GM23248 (cell line): ENCODE data around the gene NPAS3. TPM values are rescaled to one million over a fixed set of nuclear protein-coding genes. Genes with fewer than 3 reads are reported as not detected.

ENCODE experiments used
- DNase-seq: peaks from one replicate; pipeline ENCODE4 v3.0.0-alpha.2; 2015
- H2AFZ ChIP-seq: fragments of 200-600 bp; sonication (generic); 2 replicates; pipeline ENCODE4 v1.6.1; 2016; ENCODE audit warnings: antibody characterized with exemption
- H3F3A ChIP-seq: fragments of 200-600 bp; sonication (generic); 2 replicates; pipeline ENCODE4 v1.6.1; 2016; ENCODE audit warnings: mild to moderate bottlenecking, antibody characterized with exemption, mixed run types; ENCODE audit not compliant: insufficient read depth
- H3K27ac ChIP-seq: fragments of 200-600 bp; sonication (generic); 2 replicates; pipeline ENCODE4 v1.5.1; 2016; ENCODE audit warnings: mild to moderate bottlenecking
- H3K27me3 ChIP-seq: fragments of 200-600 bp; sonication (generic); replicated peaks from 2 replicates; pipeline ENCODE4 v1.6.1; 2016; ENCODE audit warnings: mild to moderate bottlenecking; ENCODE audit not compliant: insufficient read depth
- H3K36me3 ChIP-seq: fragments of 200-600 bp; sonication (generic); 2 replicates; pipeline ENCODE4 v1.6.1; 2016; ENCODE audit warnings: low read depth, mild to moderate bottlenecking
- H3K4me1 ChIP-seq: fragments of 200-600 bp; sonication (generic); 2 replicates; pipeline ENCODE4 v1.6.1; 2016; ENCODE audit warnings: mild to moderate bottlenecking; ENCODE audit not compliant: insufficient read depth
- H3K4me2 ChIP-seq: fragments of 200-600 bp; sonication (generic); one replicate; pipeline ENCODE4 v1.6.1; 2016; ENCODE audit warnings: mild to moderate bottlenecking; ENCODE audit not compliant: unreplicated experiment
- H3K4me3 ChIP-seq: fragments of 200-600 bp; sonication (generic); 2 replicates; pipeline ENCODE4 v1.5.1; 2016; ENCODE audit warnings: mild to moderate bottlenecking
- H3K79me2 ChIP-seq: fragments of 200-600 bp; sonication (generic); 2 replicates; pipeline ENCODE4 v1.6.1; 2016; ENCODE audit warnings: mild to moderate bottlenecking; ENCODE audit not compliant: insufficient read depth
- H3K9ac ChIP-seq: fragments of 200-600 bp; sonication (generic); 2 replicates; pipeline ENCODE4 v1.6.1; 2016; ENCODE audit warnings: mild to moderate bottlenecking
- H3K9me2 ChIP-seq: fragments of 200-600 bp; sonication (generic); 2 replicates; pipeline ENCODE4 v1.6.1; 2016; ENCODE audit warnings: mixed run types, mild to moderate bottlenecking, moderate library complexity; ENCODE audit not compliant: insufficient read depth
- H3K9me3 ChIP-seq: fragments of 200-600 bp; sonication (generic); one replicate; pipeline ENCODE4 v1.6.1; 2017; ENCODE audit warnings: low read depth
- H4K20me1 ChIP-seq: fragments of 200-600 bp; sonication (generic); 2 replicates; pipeline ENCODE4 v1.6.0; 2016; ENCODE audit not compliant: insufficient read depth
- EZH2 ChIP-seq: fragments of 200-600 bp; sonication (generic); IDR thresholded peaks from 2 replicates; pipeline ENCODE4 v1.6.1; 2018; ENCODE audit warnings: antibody characterized with exemption, mild to moderate bottlenecking; ENCODE audit not compliant: insufficient read depth, poor library complexity, severe bottlenecking
- EZH2phosphoT487 ChIP-seq: fragments of 200-600 bp; sonication (generic); IDR thresholded peaks from 2 replicates; pipeline ENCODE4 v1.6.1; 2018; ENCODE audit warnings: antibody characterized with exemption, moderate library complexity, mild to moderate bottlenecking, low read depth; ENCODE audit not compliant: insufficient read depth
- WGBS, 2 experiments: methylation state at CpG; one replicate each; pipeline ENCODE4 v1.1.6; 2015 to 2017; ENCODE audit warnings: low lambda C conversion rate in 2 of 2, low coverage in 1 of 2; ENCODE audit errors: missing lambda C conversion rate in 2 of 2; 5-methylcytosine and 5-hydroxymethylcytosine counted together
- in situ Hi-C: fragments of 300-500 bp; cut with MboI; formaldehyde crosslinking; loops from 2 replicates; pipeline ENCODE4 v1.15.0; 2020
- polyA plus RNA-seq: library from polyadenylated mRNA; unstranded; fragments of >200 nt; fragmentation: Nextera tagmentation; extraction: Ambion mirVana; gene quantifications from 2 replicates; pipeline ENCODE4 v1.2.1, GENCODE V29; 2016
- total RNA-seq: library from RNA; depleted of rRNA; stranded (reverse); fragments of >200 nt; shearing (Covaris generic); gene quantifications from 2 replicates; pipeline ENCODE4 v1.2.3, GENCODE V29; 2014

The NPAS3 gene
- total and polyA plus RNA-seq, 2 experiments from 2014 or later = 0.65 TPM; not detected in 1

- no peaks in the 10 kb centered on the region for H3K27me3 ChIP-seq
- no peak overlapping the region for H3K27ac ChIP-seq
Observed at GRCh38 chr14:33505266-33505962, 566.7 kb downstream of the NPAS3 start.

GRCh38 chr14:33505963-33506329 lies 567.3 kb downstream of the NPAS3 start:
- in situ Hi-C loops = no loop called here
- H3F3A ChIP-seq = peaks cover under 1% of the 10 kb centered on the region; the same call in 1 of the 2 replicates
- no peak overlapping the region for H3K4me2 ChIP-seq
- H3K4me3 ChIP-seq = no peak overlapping the region
- H3K4me1 ChIP-seq = peaks cover 10% of the 10 kb centered on the region; the same call in 1 of the 2 replicates
- no peaks in the 10 kb centered on the region for H3K79me2 ChIP-seq
- WGBS, 2 experiments = 95 to 96% methylated on average over 6 of the region's 6 CpGs
- no peaks in the 10 kb centered on the region for H3K36me3 ChIP-seq
- H3K9me2 ChIP-seq = no peaks in the 10 kb centered on the region; the same call in 1 of the 2 replicates
- H3K27me3 ChIP-seq = no peaks in the 10 kb centered on the region
- no peak overlapping the region for H3K9ac ChIP-seq
- no peaks in the 10 kb centered on the region for H4K20me1 ChIP-seq
- H2AFZ ChIP-seq = no peak overlapping the region
- H3K27ac ChIP-seq = no peak overlapping the region
- no peak for TF ChIP-seq EZH2
- no peak for TF ChIP-seq EZH2phosphoT487
- H3K9me3 ChIP-seq = no peaks in the 10 kb centered on the region
- no peak for DNase-seq

More at GRCh38 chr14:33505266-33505962, 566.7 kb downstream of the NPAS3 start:
- in situ Hi-C loops = no loop called here
- no peak overlapping the region for H2AFZ ChIP-seq
- H3K9me2 ChIP-seq = no peaks in the 10 kb centered on the region; the same call in 1 of the 2 replicates
- WGBS, 2 experiments = 81 to 89% methylated on average over 4 of the region's 4 CpGs
- no peaks in the 10 kb centered on the region for H3K36me3 ChIP-seq
- H3K4me1 ChIP-seq = peaks cover 6% of the 10 kb centered on the region; the same call in 1 of the 2 replicates
- no peak overlapping the region for H3K4me3 ChIP-seq
- H4K20me1 ChIP-seq = no peaks in the 10 kb centered on the region
- TF ChIP-seq EZH2 = no peak
- no peak for TF ChIP-seq EZH2phosphoT487
- H3K79me2 ChIP-seq = no peaks in the 10 kb centered on the region
- DNase-seq = no peak
- no peaks in the 10 kb centered on the region for H3F3A ChIP-seq
- H3K9me3 ChIP-seq = no peaks in the 10 kb centered on the region
- no peak overlapping the region for H3K9ac ChIP-seq
- no peak overlapping the region for H3K4me2 ChIP-seq

- H3K79me2 ChIP-seq = no peaks in the 10 kb centered on the region
- TF ChIP-seq EZH2phosphoT487 (no peak), EZH2 (no peak)
- peaks cover 28% of the 10 kb centered on the region for H3K4me1 ChIP-seq
- no peak overlapping the region for H3K9ac ChIP-seq
- no peaks in the 10 kb centered on the region; the same call in 1 of the 2 replicates for H3K9me2 ChIP-seq
- DNase-seq = no peak
- H3K4me3 ChIP-seq = no peak overlapping the region
- H3F3A ChIP-seq = peaks cover 22% of the 10 kb centered on the region
- 91 to 94% methylated on average over 9 of the region's 9 CpGs for WGBS, 2 experiments
- no peaks in the 10 kb centered on the region for H4K20me1 ChIP-seq
- in situ Hi-C loops = no loop called here
- H3K27me3 ChIP-seq = no peaks in the 10 kb centered on the region
- H2AFZ ChIP-seq = no peak overlapping the region
- H3K9me3 ChIP-seq = no peaks in the 10 kb centered on the region
- no peak overlapping the region for H3K27ac ChIP-seq
- H3K4me2 ChIP-seq = no peak overlapping the region
- H3K36me3 ChIP-seq = no peaks in the 10 kb centered on the region
Observed at GRCh38 chr14:33508126-33509062, 569.7 kb downstream of the NPAS3 start.

- in situ Hi-C loops = no loop called here
- no peaks in the 10 kb centered on the region; the same call in 1 of the 2 replicates for H3K9me2 ChIP-seq
- H3K4me3 ChIP-seq = no peak overlapping the region
- whole genome bisulfite sequencing, 2 experiments = 97% methylated on average over 3 of the region's 3 CpGs
- no peak for DNase-seq
- peaks cover 28% of the 10 kb centered on the region for H3K4me1 ChIP-seq
- H3K4me2 ChIP-seq = no peak overlapping the region
- H3K27ac ChIP-seq = no peak overlapping the region
- H3K79me2 ChIP-seq = no peaks in the 10 kb centered on the region
- H3F3A ChIP-seq = peaks cover 22% of the 10 kb centered on the region
- H3K9ac ChIP-seq = no peak overlapping the region
- no peak for TF ChIP-seq EZH2
- TF ChIP-seq EZH2phosphoT487 = no peak
- H3K27me3 ChIP-seq = no peaks in the 10 kb centered on the region
- no peaks in the 10 kb centered on the region for H4K20me1 ChIP-seq
- H3K9me3 ChIP-seq = no peaks in the 10 kb centered on the region
- no peak overlapping the region for H2AFZ ChIP-seq
- H3K36me3 ChIP-seq = no peaks in the 10 kb centered on the region
Observed at GRCh38 chr14:33509454-33509853, 570.8 kb downstream of the NPAS3 start.
